ENCODE measurements around the gene SLCO4A1.
"Not testable (repeated sequence)": the region's sequence is repeated elsewhere in the genome, so short reads cannot be mapped to it uniquely, and the experiment has no call there.

The SLCO4A1 gene

DNA sequence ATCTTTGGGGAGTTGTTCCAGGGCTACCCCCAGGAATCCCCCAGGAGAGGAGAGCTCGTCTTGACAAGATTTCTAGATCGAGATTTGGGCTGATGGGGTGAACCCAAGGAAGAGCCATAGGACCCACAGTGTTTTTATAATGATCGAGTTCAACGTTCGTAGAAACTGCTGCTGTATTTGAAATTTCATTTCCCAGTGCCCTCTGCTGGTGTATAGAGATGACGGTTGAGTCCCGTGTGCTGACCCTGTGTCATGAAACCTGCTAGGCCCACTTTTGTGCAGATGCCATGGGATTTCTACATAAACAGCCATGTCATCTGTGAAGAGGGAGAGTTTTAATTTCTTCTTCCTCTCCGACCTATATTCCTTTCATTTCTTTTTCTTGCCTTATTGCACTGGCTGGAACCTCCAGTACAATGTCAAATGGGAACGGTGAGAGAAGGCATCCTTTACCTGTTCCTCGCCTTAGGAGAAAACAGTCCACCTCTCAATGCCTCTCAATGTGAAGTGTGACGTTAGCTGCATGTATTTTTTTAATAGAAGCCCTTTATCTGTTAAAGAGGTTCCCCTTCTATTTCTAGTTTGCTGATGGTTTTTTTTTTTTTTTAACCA is 37.8 kb downstream of the SLCO4A1 start:
- H3K36me3 ChIP-seq (ENCODE audit: control insufficient read depth, low read length), result no peaks in the 10 kb centered on the region

DNA sequence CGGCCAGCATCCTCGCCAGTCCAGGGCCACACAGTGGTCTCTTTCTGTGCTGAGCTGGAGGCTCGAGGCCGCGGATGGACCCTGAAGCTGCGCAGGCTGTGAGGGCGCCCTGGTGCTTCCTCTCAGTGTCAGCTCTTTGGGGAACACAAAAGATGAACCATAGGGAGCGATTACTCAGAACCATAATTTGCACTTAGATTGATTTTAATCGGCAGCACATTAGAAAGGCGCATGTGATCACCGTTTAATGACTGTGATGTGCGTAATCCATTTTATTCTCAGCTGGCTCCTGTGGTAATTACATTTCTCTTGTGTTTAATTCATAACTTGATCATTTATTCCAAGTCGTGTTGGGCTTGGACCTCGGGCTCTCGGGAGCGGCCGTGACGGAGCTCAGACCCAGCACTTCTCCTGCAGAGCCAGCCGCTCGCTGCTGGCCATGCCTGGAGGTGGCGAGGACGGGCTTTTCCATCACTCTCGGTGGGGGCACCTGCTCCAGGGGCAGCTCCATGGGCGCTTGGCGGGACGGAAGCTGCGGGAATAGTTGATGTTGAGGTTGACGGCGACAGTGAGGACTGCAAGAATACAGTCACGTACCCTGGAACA is 40.7 kb downstream of the SLCO4A1 start:
- no peaks in the 10 kb centered on the region for H3K4me1 ChIP-seq (ENCODE audit: control insufficient read depth, low read length)
- no peak overlapping the region for H3K4me3 ChIP-seq (ENCODE audit: low read length)
- H3K9me3 ChIP-seq (ENCODE audit: control insufficient read depth, insufficient read depth, low read length), result no peaks in the 10 kb centered on the region
- H3K27me3 ChIP-seq (ENCODE audit: control insufficient read depth, low read length), result no peaks in the 10 kb centered on the region
- H3K79me2 ChIP-seq (ENCODE audit: control insufficient read depth, low read length), result no peaks in the 10 kb centered on the region
- H3K27ac ChIP-seq (ENCODE audit: low read depth, low read length), result no peak overlapping the region
- H3K4me2 ChIP-seq (ENCODE audit: low read length), result no peak overlapping the region
- no peaks in the 10 kb centered on the region for H4K20me1 ChIP-seq (ENCODE audit: control insufficient read depth, insufficient read depth, low read depth, low read length)
- no peaks in the 10 kb centered on the region for H3K9me2 ChIP-seq (replicated peaks; ENCODE audit: control insufficient read depth, low read length)
- H3K36me3 ChIP-seq (ENCODE audit: control insufficient read depth, low read length), result no peaks in the 10 kb centered on the region
- TF ChIP-seq EZH2phosphoT487 (IDR thresholded peaks at IDR 0.05; ENCODE audit: borderline replicate concordance, low read length), result no peak
- TF ChIP-seq, protein P1, sequence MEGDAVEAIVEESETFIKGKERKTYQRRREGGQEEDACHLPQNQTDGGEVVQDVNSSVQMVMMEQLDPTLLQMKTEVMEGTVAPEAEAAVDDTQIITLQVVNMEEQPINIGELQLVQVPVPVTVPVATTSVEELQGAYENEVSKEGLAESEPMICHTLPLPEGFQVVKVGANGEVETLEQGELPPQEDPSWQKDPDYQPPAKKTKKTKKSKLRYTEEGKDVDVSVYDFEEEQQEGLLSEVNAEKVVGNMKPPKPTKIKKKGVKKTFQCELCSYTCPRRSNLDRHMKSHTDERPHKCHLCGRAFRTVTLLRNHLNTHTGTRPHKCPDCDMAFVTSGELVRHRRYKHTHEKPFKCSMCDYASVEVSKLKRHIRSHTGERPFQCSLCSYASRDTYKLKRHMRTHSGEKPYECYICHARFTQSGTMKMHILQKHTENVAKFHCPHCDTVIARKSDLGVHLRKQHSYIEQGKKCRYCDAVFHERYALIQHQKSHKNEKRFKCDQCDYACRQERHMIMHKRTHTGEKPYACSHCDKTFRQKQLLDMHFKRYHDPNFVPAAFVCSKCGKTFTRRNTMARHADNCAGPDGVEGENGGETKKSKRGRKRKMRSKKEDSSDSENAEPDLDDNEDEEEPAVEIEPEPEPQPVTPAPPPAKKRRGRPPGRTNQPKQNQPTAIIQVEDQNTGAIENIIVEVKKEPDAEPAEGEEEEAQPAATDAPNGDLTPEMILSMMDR (IDR thresholded peaks at IDR 0.05; ENCODE audit: low read depth, low read length, poor library complexity, severe bottlenecking), result no peak
- H3F3A ChIP-seq (ENCODE audit: control insufficient read depth, insufficient read depth), result no peaks in the 10 kb centered on the region

More for the DNA sequence above, 37.8 kb downstream of the SLCO4A1 start:
- H3K27ac ChIP-seq (ENCODE audit: low read depth, low read length), result no peak overlapping the region
- H3F3A ChIP-seq (ENCODE audit: control insufficient read depth, insufficient read depth), result no peaks in the 10 kb centered on the region
- H4K20me1 ChIP-seq (ENCODE audit: control insufficient read depth, insufficient read depth, low read depth, low read length), result no peaks in the 10 kb centered on the region
- H3K79me2 ChIP-seq (ENCODE audit: control insufficient read depth, low read length), result no peaks in the 10 kb centered on the region
- H3K9me2 ChIP-seq (replicated peaks; ENCODE audit: control insufficient read depth, low read length), result no peaks in the 10 kb centered on the region
- H3K9me3 ChIP-seq (ENCODE audit: control insufficient read depth, insufficient read depth, low read length), result no peaks in the 10 kb centered on the region
- H3K4me3 ChIP-seq (ENCODE audit: low read length), result no peak overlapping the region
- H3K4me1 ChIP-seq (ENCODE audit: control insufficient read depth, low read length), result no peaks in the 10 kb centered on the region
- H3K27me3 ChIP-seq (ENCODE audit: control insufficient read depth, low read length), result no peaks in the 10 kb centered on the region
- no peak overlapping the region for H3K4me2 ChIP-seq (ENCODE audit: low read length)
- TF ChIP-seq EZH2phosphoT487 (IDR thresholded peaks at IDR 0.05; ENCODE audit: borderline replicate concordance, low read length), result no peak
- TF ChIP-seq, protein P1 (IDR thresholded peaks at IDR 0.05; ENCODE audit: low read depth, low read length, poor library complexity, severe bottlenecking), result no peak

DNA sequence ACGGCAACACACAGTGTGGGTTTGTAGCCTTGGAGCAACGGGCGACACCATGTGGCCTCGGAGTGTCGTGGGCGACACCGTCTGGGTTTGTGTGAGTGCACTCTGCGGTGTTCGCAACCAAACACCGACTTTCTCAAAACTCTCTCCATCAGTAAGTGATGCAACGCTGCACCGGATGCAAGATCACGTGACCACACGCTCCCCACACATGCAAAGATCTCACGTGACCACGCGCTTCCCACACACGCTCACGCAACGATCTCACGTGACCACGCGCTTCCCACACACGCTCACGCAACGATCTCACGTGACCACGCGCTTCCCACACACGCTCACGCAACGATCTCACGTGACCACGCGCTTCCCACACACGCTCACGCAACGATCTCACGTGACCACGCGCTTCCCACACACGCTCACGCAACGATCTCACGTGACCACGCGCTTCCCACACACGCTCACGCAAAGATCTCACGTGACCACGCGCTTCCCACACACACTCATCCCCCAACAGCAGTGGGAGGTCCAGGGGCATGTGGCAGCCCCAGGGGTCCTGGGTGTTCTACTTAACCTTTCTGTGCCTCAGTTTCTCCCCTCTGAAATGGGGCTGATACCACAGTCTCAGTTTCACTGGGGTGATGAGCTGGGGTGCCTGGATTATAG is 41.5 kb downstream of the SLCO4A1 start:
- H3K4me1 ChIP-seq (ENCODE audit: control insufficient read depth, low read length); H3K4me3 ChIP-seq (ENCODE audit: low read length); H3K79me2 ChIP-seq (ENCODE audit: control insufficient read depth, low read length); H4K20me1 ChIP-seq (ENCODE audit: control insufficient read depth, insufficient read depth, low read depth, low read length); H3K36me3 ChIP-seq (ENCODE audit: control insufficient read depth, low read length); H3K9me3 ChIP-seq (ENCODE audit: control insufficient read depth, insufficient read depth, low read length); H3K27me3 ChIP-seq (ENCODE audit: control insufficient read depth, low read length); H3F3A ChIP-seq (ENCODE audit: control insufficient read depth, insufficient read depth); H3K27ac ChIP-seq (ENCODE audit: low read depth, low read length); H3K4me2 ChIP-seq (ENCODE audit: low read length); H3K9me2 ChIP-seq (replicated peaks; ENCODE audit: control insufficient read depth, low read length): not testable (repeated sequence)

DNA sequence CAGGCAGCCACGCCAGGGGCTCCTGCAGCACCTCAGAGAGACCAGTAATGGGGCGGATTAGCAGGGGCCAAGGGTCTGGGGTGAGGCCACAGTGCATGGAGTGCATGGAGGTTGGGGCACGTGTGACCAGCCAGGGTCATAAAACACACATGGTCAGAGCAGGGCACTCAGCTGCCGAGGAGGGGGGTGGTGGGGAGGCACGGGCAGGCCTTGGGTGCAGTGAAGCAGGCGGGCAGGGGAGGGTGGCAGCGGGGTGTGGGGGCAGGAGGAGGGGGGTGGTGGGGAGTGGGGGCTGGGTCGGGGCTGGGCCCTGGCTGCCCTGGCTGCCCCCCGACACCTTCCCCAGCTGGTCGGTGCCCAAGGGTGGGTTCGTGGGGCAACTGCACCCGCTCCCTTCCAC is 42.7 kb downstream of the SLCO4A1 start:
- H3K4me3 ChIP-seq (ENCODE audit: low read length), result no peak overlapping the region
- no peaks in the 10 kb centered on the region for H3K27me3 ChIP-seq (ENCODE audit: control insufficient read depth, low read length)
- H4K20me1 ChIP-seq (ENCODE audit: control insufficient read depth, insufficient read depth, low read depth, low read length), result no peaks in the 10 kb centered on the region
- H3K4me2 ChIP-seq (ENCODE audit: low read length), result no peak overlapping the region
- no peak overlapping the region for H3K27ac ChIP-seq (ENCODE audit: low read depth, low read length)
- H3K9me3 ChIP-seq (ENCODE audit: control insufficient read depth, insufficient read depth, low read length), result no peaks in the 10 kb centered on the region
- H3K36me3 ChIP-seq (ENCODE audit: control insufficient read depth, low read length), result no peaks in the 10 kb centered on the region
- no peaks in the 10 kb centered on the region for H3K9me2 ChIP-seq (replicated peaks; ENCODE audit: control insufficient read depth, low read length)
- H3K4me1 ChIP-seq (ENCODE audit: control insufficient read depth, low read length), result no peaks in the 10 kb centered on the region
- TF ChIP-seq, protein P1 (IDR thresholded peaks at IDR 0.05; ENCODE audit: low read depth, low read length, poor library complexity, severe bottlenecking), result no peak
- TF ChIP-seq EZH2phosphoT487 (IDR thresholded peaks at IDR 0.05; ENCODE audit: borderline replicate concordance, low read length), result no peak
- H3K79me2 ChIP-seq (ENCODE audit: control insufficient read depth, low read length), result no peaks in the 10 kb centered on the region
- H3F3A ChIP-seq (ENCODE audit: control insufficient read depth, insufficient read depth), result no peaks in the 10 kb centered on the region

Measured in DOHH2 (cell line).